Smooth muscle cell (in vitro differentiated cells): Measurements from ENCODE around the gene NANOS1. TPM values are rescaled to one million over a fixed set of nuclear protein-coding genes. Genes with fewer than 3 reads are reported as not detected.

ENCODE experiments used
- DNase-seq: peaks from one replicate; lab custom pipeline; 2025; ENCODE audit not compliant: unreplicated experiment; lab: John Stamatoyannopoulos, UW
- H2AFZ ChIP-seq: fragments of 200-600 bp; sonication (generic); 2 replicates; pipeline ENCODE4 v1.6.0; 2016; ENCODE audit warnings: antibody characterized with exemption, low read depth, mild to moderate bottlenecking
- H3F3A ChIP-seq: fragments of 200-600 bp; sonication (generic); 2 replicates; pipeline ENCODE4 v1.6.0; 2017; ENCODE audit warnings: antibody characterized with exemption, low read depth
- H3K27ac ChIP-seq: fragments of 200-600 bp; sonication (generic); 2 replicates; pipeline ENCODE4 v1.5.1; 2016; ENCODE audit warnings: low read depth, mild to moderate bottlenecking
- H3K27me3 ChIP-seq: fragments of 200-600 bp; sonication (generic); 2 replicates; pipeline ENCODE4 v1.6.1; 2016; ENCODE audit warnings: low read depth, mild to moderate bottlenecking
- H3K36me3 ChIP-seq: fragments of 200-600 bp; sonication (generic); 2 replicates; pipeline ENCODE4 v1.5.1; 2016; ENCODE audit warnings: low read depth
- H3K4me1 ChIP-seq: fragments of 200-600 bp; sonication (generic); 2 replicates; pipeline ENCODE4 v1.5.1; 2016; ENCODE audit warnings: low read depth
- H3K4me2 ChIP-seq: fragments of 200-600 bp; sonication (generic); 2 replicates; pipeline ENCODE4 v1.6.0; 2016; ENCODE audit warnings: mild to moderate bottlenecking
- H3K4me3 ChIP-seq: fragments of 200-600 bp; sonication (generic); 2 replicates; pipeline ENCODE4 v1.5.1; 2016; ENCODE audit warnings: mild to moderate bottlenecking
- H3K79me2 ChIP-seq: fragments of 200-600 bp; sonication (generic); 2 replicates; pipeline ENCODE4 v1.6.0; 2016; ENCODE audit warnings: low read depth, mild to moderate bottlenecking
- H3K9ac ChIP-seq: fragments of 200-600 bp; sonication (generic); 2 replicates; pipeline ENCODE4 v1.6.0; 2016; ENCODE audit warnings: low read depth
- H3K9me3 ChIP-seq: fragments of 200-600 bp; sonication (generic); replicated peaks from 2 replicates; pipeline ENCODE4 v1.5.1; 2016; ENCODE audit warnings: low read depth
- H4K20me1 ChIP-seq: fragments of 200-600 bp; sonication (generic); 2 replicates; pipeline ENCODE4 v1.6.0; 2016; ENCODE audit warnings: low read depth
- CTCF ChIP-seq: fragments of 200-600 bp; sonication (generic); IDR thresholded peaks from 2 replicates; pipeline ENCODE4 v1.5.1; 2017; ENCODE audit warnings: borderline replicate concordance, mild to moderate bottlenecking, antibody characterized with exemption; ENCODE audit not compliant: insufficient read depth, poor library complexity, severe bottlenecking
- WGBS: methylation state at CpG from one replicate; pipeline ENCODE4 v1.1.7; 2016; ENCODE audit warnings: low lambda C conversion rate; 5-methylcytosine and 5-hydroxymethylcytosine counted together
- polyA plus RNA-seq: library from polyadenylated mRNA; unstranded; fragments of >200 nt; fragmentation: Nextera tagmentation; extraction: Ambion mirVana; gene quantifications from 2 replicates; pipeline ENCODE4 v1.2.1, GENCODE V29; 2016
- total RNA-seq: library from RNA; depleted of rRNA; stranded (reverse); fragments of >200 nt; gene quantifications from 2 replicates; pipeline ENCODE4 v1.2.3, GENCODE V29; 2014

Gene NANOS1
- total and polyA plus RNA-seq, 2 experiments from 2014 or later: 0.90 to 1.4 TPM

GRCh38 chr10:119061926-119062325 lies 32.4 kb downstream of the NANOS1 start:
- H3K27ac ChIP-seq: no peak overlapping the region
- no peak for TF ChIP-seq CTCF
- peaks cover 22% of the 10 kb centered on the region for H3F3A ChIP-seq
- H3K27me3 ChIP-seq: no peaks in the 10 kb centered on the region
- H2AFZ ChIP-seq: no peak overlapping the region
- no peaks in the 10 kb centered on the region for H3K4me1 ChIP-seq
- H3K4me3 ChIP-seq: no peak overlapping the region
- H3K4me2 ChIP-seq: no peak overlapping the region
- peaks cover 54% of the 10 kb centered on the region for H3K36me3 ChIP-seq
- no peak for DNase-seq
- peaks cover 83% of the 10 kb centered on the region for H3K79me2 ChIP-seq
- no peak overlapping the region for H3K9ac ChIP-seq
- peaks cover 95% of the 10 kb centered on the region for H4K20me1 ChIP-seq
- WGBS: 96% methylated on average over 2 of the region's 2 CpGs
- no peaks in the 10 kb centered on the region for H3K9me3 ChIP-seq

GRCh38 chr10:119070395-119071165 lies 41.1 kb downstream of the NANOS1 start:
- DNase-seq: no peak
- H3K27me3 ChIP-seq: no peaks in the 10 kb centered on the region
- no peak overlapping the region for H2AFZ ChIP-seq
- H3K79me2 ChIP-seq: peaks cover 92% of the 10 kb centered on the region
- H3K4me1 ChIP-seq: no peaks in the 10 kb centered on the region
- H3K9ac ChIP-seq: no peak overlapping the region
- H3K36me3 ChIP-seq: peaks cover 47% of the 10 kb centered on the region
- peaks cover 18% of the 10 kb centered on the region for H3F3A ChIP-seq
- H3K4me2 ChIP-seq: no peak overlapping the region
- no peak overlapping the region for H3K4me3 ChIP-seq
- no peak for TF ChIP-seq CTCF
- 97% methylated on average over 9 of the region's 9 CpGs for WGBS
- no peak overlapping the region for H3K27ac ChIP-seq
- H3K9me3 ChIP-seq: no peaks in the 10 kb centered on the region
- H4K20me1 ChIP-seq: peaks cover 100% of the 10 kb centered on the region

- H2AFZ ChIP-seq: no peak overlapping the region
- WGBS: 98% methylated on average over 6 of the region's 6 CpGs
- no peak for TF ChIP-seq CTCF
- H3K4me3 ChIP-seq: no peak overlapping the region
- peaks cover 100% of the 10 kb centered on the region for H3K79me2 ChIP-seq
- peaks cover 100% of the 10 kb centered on the region for H4K20me1 ChIP-seq
- no peaks in the 10 kb centered on the region for H3K27me3 ChIP-seq
- no peaks in the 10 kb centered on the region for H3K9me3 ChIP-seq
- no peak for DNase-seq
- H3K36me3 ChIP-seq: peaks cover 31% of the 10 kb centered on the region
- H3K4me2 ChIP-seq: no peak overlapping the region
- peaks cover 12% of the 10 kb centered on the region for H3F3A ChIP-seq
- H3K4me1 ChIP-seq: peaks cover 9% of the 10 kb centered on the region
- H3K27ac ChIP-seq: peak overlapping the region; percentile 4
- no peak overlapping the region for H3K9ac ChIP-seq
These were observed 44.1 kb downstream of the NANOS1 start for GRCh38 chr10:119073584-119073983.
